Activated T-cell treated with anti-CD3 and anti-CD28 coated beads, Interleukin-2, amount 50 U/mL, for 4 hours (primary cell): ENCODE data around the gene HLA-DPB1. TPM values are rescaled to one million over a fixed set of nuclear protein-coding genes. Genes with fewer than 3 reads are reported as not detected.
"Not testable (repeated sequence)": the region's sequence is repeated elsewhere in the genome, so short reads cannot be mapped to it uniquely, and the experiment has no call there.

Experiments
- ATAC-seq, 2 donors: fragments of 200-7000 bp; cut with Tn5 transposase; one replicate each; pipeline ENCODE4 v1.10.0; 2021
- DNase-seq: peaks from one replicate; pipeline ENCODE4 v3.0.0-alpha.2; 2020
- H3K27me3 Mint-ChIP-seq: one replicate; pipeline ENCODE4 v1.8.0; 2021; ENCODE audit warnings: low read depth, mixed read lengths
- H3K36me3 Mint-ChIP-seq: one replicate; pipeline ENCODE4 v1.8.0; 2022; ENCODE audit warnings: mixed read lengths; ENCODE audit not compliant: insufficient read depth
- H3K4me1 Mint-ChIP-seq: one replicate; pipeline ENCODE4 v1.8.0; 2021; ENCODE audit warnings: low read depth, mixed read lengths
- H3K4me3 Mint-ChIP-seq: one replicate; pipeline ENCODE4 v1.8.0; 2021; ENCODE audit warnings: mild to moderate bottlenecking, moderate library complexity, mixed read lengths
- H3K9me3 Mint-ChIP-seq: one replicate; pipeline ENCODE4 v1.8.0; 2021; ENCODE audit warnings: mixed read lengths
- total RNA-seq, 3 donors: library from RNA; stranded (reverse); gene quantifications; one replicate each; pipeline ENCODE4 v1.2.1, GENCODE V29; 2021

The HLA-DPB1 gene
- total RNA-seq, 3 donors from 2014 or later = 6.0 to 9.8 (median 6.3) TPM

DNA sequence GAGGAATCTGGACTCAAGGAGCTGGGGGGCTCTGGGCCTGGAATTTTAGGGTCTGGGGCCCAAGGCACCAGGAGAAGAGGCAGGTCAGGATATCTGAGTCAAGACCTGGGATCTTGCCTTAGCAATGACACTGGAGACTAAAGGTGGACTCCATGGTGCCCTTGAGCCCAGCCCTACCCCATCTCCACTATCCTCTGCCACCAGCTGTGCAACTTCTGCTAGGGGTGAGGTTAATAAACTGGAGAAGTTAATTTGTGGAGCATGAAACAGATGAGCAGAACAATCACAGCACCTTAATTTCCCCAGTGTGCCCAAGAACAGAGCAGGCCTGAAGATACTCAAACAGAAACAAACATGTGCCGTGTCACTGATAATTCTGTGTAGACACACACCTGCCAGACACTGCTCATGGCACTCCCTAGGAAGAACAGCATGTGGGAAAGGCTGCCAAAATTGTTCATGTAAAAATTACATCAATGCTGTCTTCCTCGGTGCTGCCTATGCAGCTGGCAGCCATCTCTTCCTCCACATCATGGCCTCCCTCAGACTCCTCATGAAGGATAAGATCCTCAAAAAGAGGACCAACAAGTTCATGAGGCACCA is 3.2 kb downstream of the HLA-DPB1 start:
- Mint-ChIP-seq H3K27me3 (peaks cover 4% of the 10 kb centered on the region), H3K4me3 (no peak overlapping the region), H3K9me3 (no peaks in the 10 kb centered on the region), H3K4me1 (peaks cover 49% of the 10 kb centered on the region), H3K36me3 (peaks cover 5% of the 10 kb centered on the region)
- DNase-seq (no peak), ATAC-seq (no peak)

- no peak for ATAC-seq
- no peak for DNase-seq
- Mint-ChIP-seq H3K36me3 (peaks cover 5% of the 10 kb centered on the region), H3K4me3 (no peak overlapping the region), H3K27me3 (peaks cover 4% of the 10 kb centered on the region), H3K9me3 (no peaks in the 10 kb centered on the region), H3K4me1 (peaks cover 49% of the 10 kb centered on the region)
Measured at GRCh38 chr6:33079580-33079979, 3.8 kb downstream of the HLA-DPB1 start.

- no peak for DNase-seq
- Mint-ChIP-seq H3K27me3 (peaks cover 4% of the 10 kb centered on the region), H3K9me3 (no peaks in the 10 kb centered on the region), H3K36me3 (peaks cover 8% of the 10 kb centered on the region), H3K4me1 (peaks cover 45% of the 10 kb centered on the region), H3K4me3 (peak overlapping the region; percentile 66)
- ATAC-seq = no peak
Measured at GRCh38 chr6:33080127-33081089, 4.6 kb downstream of the HLA-DPB1 start.

DNA sequence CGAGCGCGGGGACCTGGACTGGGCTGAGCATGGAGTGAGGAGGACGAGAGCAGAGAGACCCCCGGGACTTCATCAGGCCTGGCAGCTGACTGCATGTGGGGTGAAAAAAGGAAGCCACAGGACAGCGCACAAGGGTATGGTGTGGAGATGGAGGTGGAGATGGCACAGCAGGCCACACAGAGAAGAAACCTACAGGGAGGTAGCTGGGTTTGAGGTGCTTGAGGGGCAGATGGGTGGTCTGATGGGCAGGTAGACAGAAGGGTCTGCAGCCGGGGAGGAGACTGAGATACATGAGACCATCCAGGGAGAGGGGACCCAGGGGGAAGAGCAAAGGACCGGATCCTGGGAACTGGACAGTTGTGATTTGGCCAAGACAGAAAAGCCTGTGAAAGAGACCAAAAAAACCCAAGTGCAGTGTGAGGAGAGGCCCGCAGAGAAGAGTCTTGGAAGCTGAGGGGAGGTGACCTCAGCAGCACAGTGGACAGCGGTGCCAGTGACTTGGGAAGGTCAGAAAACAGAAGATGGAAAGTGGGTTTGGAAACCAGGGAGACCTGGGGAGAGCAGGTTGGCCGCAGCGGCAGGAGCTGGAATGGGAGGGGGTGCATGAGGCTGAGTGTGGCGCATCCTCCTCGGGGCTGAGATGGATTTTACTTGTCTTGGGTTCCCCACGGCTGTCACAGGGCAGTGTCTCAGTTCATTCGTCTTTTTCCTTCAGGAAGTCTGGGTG is 5.5 kb downstream of the HLA-DPB1 start:
- Mint-ChIP-seq H3K4me3 (peak overlapping the region; percentile 25), H3K4me1 (peaks cover 40% of the 10 kb centered on the region), H3K36me3 (peaks cover 11% of the 10 kb centered on the region), H3K9me3 (no peaks in the 10 kb centered on the region), H3K27me3 (peaks cover 4% of the 10 kb centered on the region)
- ATAC-seq (no peak), DNase-seq (no peak)

DNA sequence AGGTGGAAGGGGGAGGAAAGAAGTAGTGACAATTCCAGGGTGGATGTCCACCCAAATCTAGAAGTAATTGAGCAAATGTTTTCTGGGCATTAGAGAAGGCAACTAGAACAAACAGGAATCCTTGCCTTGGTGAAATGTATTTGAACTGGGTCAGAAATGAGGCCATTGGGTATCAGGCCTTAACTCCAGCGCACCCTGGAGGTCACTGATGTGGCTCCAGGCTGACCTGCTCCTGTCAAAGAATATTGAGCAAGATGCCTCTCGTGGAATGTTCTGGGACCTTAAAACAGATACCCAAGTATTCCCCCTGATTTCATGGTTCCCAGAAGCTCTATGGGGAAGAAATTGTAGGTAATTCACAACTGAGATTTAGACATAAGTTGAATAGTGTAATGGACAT is 6.9 kb downstream of the HLA-DPB1 start:
- Mint-ChIP-seq H3K4me1 (peaks cover 28% of the 10 kb centered on the region), H3K36me3 (peaks cover 11% of the 10 kb centered on the region), H3K4me3 (no peak overlapping the region), H3K27me3 (peaks cover 4% of the 10 kb centered on the region), H3K9me3 (no peaks in the 10 kb centered on the region)
- ATAC-seq = no peak
- DNase-seq = no peak

GRCh38 chr6:33085627-33086026 is 9.8 kb downstream of the HLA-DPB1 start:
- ATAC-seq = no peak
- no peak overlapping the region for H3K4me3 Mint-ChIP-seq
- peaks cover 10% of the 10 kb centered on the region for H3K36me3 Mint-ChIP-seq
- DNase-seq = no peak
- peaks cover 2% of the 10 kb centered on the region for H3K27me3 Mint-ChIP-seq
- no peaks in the 10 kb centered on the region for H3K9me3 Mint-ChIP-seq
- peaks cover 14% of the 10 kb centered on the region for H3K4me1 Mint-ChIP-seq

DNA sequence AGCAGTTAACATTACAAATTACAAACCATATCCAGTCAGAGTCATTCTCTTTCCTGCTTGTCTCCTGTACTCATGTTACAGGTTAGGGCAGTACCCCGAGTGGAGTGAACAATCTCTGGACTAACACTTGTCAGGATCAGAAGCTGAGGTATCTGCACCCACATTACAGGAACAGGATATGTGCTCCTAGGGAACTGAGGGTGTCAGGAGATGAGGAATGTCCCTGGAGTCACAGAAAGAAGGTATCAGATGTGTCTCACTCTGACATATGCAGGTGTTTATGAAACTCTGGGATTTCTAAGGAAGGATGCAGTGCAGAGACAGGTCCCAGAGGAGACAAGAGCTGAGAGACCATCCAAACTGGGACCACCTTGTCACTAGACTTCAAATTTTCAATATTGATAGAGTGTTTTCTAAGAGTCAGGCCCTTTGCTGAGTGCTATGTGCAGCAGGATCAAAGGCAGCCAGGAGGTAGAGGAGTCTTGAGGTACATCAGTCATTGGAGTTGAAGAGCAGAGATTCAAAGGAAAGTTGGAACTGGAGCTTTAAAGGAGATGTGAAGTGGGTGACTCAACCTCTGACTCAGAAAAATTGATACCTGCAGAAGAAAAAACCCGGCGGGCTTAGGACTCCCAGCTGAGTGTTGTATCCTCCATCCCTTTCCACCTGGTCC is 12.6 kb downstream of the HLA-DPB1 start:
- H3K4me3 Mint-ChIP-seq = no peak overlapping the region
- peaks cover 2% of the 10 kb centered on the region for H3K27me3 Mint-ChIP-seq
- H3K4me1 Mint-ChIP-seq = no peaks in the 10 kb centered on the region
- H3K36me3 Mint-ChIP-seq = peaks cover 8% of the 10 kb centered on the region
- no peaks in the 10 kb centered on the region for H3K9me3 Mint-ChIP-seq
- DNase-seq = no peak
- ATAC-seq = no peak

- no peak for DNase-seq
- no peaks in the 10 kb centered on the region for H3K4me1 Mint-ChIP-seq
- ATAC-seq = no peak
- peaks cover 2% of the 10 kb centered on the region for H3K27me3 Mint-ChIP-seq
- H3K36me3 Mint-ChIP-seq = peaks cover 6% of the 10 kb centered on the region
- no peak overlapping the region for H3K4me3 Mint-ChIP-seq
- H3K9me3 Mint-ChIP-seq = no peaks in the 10 kb centered on the region
Measured at GRCh38 chr6:33088931-33089620, 13.3 kb downstream of the HLA-DPB1 start.

DNA sequence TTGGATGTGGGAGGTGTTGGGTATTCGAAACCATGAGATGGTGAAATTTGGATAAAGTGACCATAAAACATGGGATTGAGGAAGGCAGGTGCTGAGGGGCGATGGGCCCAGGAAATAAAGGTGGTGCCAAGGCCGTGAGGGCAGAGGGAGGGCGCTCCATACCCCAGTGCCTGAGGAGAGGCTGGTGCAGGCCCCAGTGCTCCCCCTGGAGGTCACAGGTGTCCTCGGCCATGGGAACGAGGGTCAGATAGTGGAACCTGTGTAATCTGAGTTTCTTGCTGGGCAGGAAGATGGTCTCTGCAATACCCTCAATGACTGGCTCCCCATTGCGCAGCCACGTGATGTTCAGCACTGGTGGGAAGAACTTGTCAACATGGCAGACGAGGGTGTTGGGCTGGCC is 16.2 kb downstream of the HLA-DPB1 start:
- Mint-ChIP-seq H3K9me3 (no peaks in the 10 kb centered on the region), H3K36me3 (peaks cover 1% of the 10 kb centered on the region), H3K27me3 (peaks cover 22% of the 10 kb centered on the region), H3K4me1 (no peaks in the 10 kb centered on the region), H3K4me3 (no peak overlapping the region)
- peak; percentile 74 to 85 for ATAC-seq
- peak; percentile 50 for DNase-seq

DNA sequence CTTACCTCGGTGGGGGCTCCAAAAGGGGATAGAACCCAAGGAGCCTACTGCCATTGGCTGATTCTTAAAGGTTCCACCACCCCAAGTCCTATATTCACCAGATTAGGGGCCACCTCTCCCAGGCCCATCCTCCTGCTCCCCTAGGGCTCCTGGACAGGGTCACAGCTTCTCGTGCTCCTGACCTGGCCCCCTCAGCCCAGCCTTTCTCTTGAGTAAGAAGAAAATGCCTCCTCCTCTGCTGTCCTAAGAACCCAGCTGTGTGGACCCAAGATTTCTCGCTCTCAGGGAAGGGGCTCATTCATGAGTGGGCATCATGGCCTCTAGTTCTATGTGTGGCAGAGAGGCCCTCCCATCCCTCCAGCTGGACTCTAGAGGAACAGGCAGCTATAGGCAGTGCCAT is 16.6 kb downstream of the HLA-DPB1 start:
- no peaks in the 10 kb centered on the region for H3K4me1 Mint-ChIP-seq
- H3K9me3 Mint-ChIP-seq = peaks cover 1% of the 10 kb centered on the region
- no peak overlapping the region for H3K4me3 Mint-ChIP-seq
- DNase-seq (no peak), ATAC-seq (no peak)
- H3K27me3 Mint-ChIP-seq = peaks cover 25% of the 10 kb centered on the region
- peaks cover 1% of the 10 kb centered on the region for H3K36me3 Mint-ChIP-seq

GRCh38 chr6:33093855-33094254 is 18.1 kb downstream of the HLA-DPB1 start:
- Mint-ChIP-seq H3K4me1 (no peaks in the 10 kb centered on the region), H3K9me3 (peaks cover 15% of the 10 kb centered on the region), H3K27me3 (peaks cover 32% of the 10 kb centered on the region), H3K4me3 (no peak overlapping the region), H3K36me3 (peaks cover 1% of the 10 kb centered on the region)
- no peak for DNase-seq
- no peak for ATAC-seq

DNA sequence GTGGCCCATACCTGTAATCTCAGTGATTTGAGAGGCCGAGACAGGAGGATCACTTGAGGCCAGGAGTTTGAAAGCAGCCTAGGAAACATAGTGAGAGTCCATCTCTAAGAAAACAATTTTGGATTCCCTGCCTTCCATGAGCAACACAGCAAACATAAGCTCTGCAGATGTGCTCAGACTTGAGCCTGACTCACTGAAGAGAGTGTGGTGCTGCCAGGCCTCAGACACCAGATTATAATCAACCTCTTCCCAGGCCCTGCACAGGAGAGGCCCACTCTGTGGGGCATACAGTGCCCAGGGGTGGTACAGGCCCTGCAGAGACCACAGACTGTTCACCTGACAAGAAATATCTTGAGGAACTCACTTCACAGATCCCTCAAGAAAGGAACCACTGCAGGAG is 19.9 kb downstream of the HLA-DPB1 start:
- ATAC-seq (no peak), DNase-seq (no peak)
- Mint-ChIP-seq H3K36me3 (peaks cover 5% of the 10 kb centered on the region), H3K9me3 (peaks cover 33% of the 10 kb centered on the region), H3K4me1 (no peaks in the 10 kb centered on the region), H3K4me3 (no peak overlapping the region), H3K27me3 (peaks cover 36% of the 10 kb centered on the region)

DNA sequence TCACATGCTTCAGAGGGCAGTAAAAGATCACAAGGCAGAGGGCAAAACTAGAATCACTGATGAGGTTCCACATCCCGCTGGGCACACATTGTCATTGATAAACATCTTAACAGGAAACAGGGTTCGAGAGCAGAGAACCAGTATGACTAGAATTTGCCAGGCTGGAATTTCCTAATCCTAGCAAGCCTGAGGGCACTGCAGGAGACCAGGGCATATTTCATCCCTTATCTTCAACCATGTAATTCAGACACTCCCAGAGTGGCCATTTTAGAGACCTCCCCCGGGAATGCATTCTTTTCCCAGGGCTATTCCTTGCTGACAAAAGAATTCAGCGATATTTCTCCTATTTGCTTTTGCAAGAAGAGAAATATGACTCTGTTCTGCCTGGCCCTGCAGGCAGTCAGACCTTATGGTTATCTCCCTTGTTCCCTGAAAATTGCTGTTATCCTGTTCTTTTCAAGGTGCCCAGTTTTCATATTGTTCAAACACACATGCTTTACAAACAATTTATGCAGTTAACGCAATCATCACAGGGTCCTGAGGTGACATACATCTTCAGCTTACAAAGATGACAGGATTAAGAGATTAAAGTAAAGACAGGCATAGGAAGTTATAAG is 25.4 kb downstream of the HLA-DPB1 start:
- H3K36me3 Mint-ChIP-seq, ATAC-seq, H3K4me3 Mint-ChIP-seq, DNase-seq, H3K4me1 Mint-ChIP-seq: not testable (repeated sequence)
- Mint-ChIP-seq H3K27me3 (peaks cover 34% of the 10 kb centered on the region), H3K9me3 (peaks cover 38% of the 10 kb centered on the region)
